GM12874 (cell line): ENCODE results near the gene PRKAG2.

Experiments used
- TF ChIP-seq, protein P1 (sequence below): IDR thresholded peaks from 2 replicates; pipeline ENCODE4 v1.5.1; 2011; ENCODE audit warnings: low read depth, mild to moderate bottlenecking, control low read depth, low read length, moderate library complexity; ENCODE audit not compliant: insufficient read depth

PRKAG2 gene

DNA sequence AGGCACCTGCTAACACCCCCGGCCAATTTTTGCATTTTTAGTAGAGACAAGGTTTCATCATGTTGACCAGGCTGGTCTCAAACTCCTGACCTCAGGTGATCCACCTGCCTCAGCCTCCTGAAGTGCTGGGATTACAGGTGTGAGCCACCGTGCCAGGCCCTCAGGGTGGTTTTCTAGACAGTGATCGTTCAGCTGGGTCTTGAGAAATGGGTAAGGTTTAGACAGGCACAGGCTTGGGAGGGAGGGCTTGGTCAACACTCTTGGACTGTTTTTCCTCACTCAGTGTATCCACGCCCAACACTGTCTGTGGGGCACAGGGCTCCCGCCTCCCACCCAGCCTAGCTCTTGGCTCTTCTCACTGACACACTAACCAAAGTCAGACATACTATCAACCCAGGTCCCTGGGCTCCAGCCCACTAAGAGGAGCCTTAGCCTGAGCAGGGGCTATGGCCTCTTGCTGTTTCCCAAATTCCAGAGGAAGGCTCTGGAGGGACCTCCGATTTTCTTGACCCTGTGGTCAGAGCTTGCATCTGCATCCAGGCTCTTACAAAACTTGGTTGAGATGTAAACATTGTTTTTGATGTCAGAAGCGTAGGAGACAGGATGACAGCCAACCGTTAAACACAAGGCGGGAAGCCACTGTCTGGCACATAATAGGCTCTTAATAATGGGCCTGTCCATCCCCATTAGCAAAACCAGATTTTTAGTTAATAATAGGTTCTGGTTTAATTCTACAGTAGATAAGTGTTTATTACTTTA, 143.9 kb downstream of the PRKAG2 start:
- TF ChIP-seq, protein P1, sequence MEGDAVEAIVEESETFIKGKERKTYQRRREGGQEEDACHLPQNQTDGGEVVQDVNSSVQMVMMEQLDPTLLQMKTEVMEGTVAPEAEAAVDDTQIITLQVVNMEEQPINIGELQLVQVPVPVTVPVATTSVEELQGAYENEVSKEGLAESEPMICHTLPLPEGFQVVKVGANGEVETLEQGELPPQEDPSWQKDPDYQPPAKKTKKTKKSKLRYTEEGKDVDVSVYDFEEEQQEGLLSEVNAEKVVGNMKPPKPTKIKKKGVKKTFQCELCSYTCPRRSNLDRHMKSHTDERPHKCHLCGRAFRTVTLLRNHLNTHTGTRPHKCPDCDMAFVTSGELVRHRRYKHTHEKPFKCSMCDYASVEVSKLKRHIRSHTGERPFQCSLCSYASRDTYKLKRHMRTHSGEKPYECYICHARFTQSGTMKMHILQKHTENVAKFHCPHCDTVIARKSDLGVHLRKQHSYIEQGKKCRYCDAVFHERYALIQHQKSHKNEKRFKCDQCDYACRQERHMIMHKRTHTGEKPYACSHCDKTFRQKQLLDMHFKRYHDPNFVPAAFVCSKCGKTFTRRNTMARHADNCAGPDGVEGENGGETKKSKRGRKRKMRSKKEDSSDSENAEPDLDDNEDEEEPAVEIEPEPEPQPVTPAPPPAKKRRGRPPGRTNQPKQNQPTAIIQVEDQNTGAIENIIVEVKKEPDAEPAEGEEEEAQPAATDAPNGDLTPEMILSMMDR = no peak

DNA sequence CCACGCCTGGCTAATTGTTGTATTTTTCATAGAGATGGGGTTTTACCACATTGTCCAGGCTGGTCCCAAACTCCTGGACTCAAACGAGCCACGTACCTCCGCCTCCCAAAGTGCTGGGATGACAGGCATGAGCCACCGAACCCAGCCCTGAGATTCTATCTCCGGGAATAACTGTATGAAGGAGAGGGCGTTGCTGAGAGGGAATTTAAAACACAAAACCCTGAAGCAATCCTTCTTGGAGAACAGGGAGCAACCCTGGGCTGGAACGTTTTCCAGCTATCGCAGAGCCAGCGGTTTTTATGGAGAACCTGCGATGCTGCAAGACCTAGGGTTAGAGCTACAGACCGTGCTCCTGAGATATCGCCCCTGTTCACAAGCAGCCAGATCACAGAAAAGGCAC, 144.6 kb downstream of the PRKAG2 start:
- TF ChIP-seq, protein P1 = no peak

DNA sequence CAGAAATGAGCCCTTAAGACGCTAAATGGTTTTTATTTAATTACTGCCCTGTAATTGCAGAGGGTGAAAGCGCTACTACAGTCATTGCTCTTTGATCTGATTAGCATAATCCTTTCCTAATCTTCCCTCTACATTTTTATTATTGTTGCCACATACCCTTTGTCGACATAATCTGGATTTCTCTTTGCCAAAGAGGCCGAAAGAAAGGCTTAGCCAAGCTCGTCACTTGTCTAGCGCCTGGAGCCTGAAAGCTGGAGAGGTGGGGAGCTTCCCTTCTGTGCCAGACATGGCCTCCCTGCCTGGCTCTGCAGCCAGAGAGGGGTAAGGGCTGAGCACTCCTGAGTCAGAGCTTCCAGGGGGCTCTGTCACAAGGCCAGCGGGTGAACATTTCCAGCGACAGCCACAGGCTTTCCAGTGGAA, 145.9 kb downstream of the PRKAG2 start:
- TF ChIP-seq, protein P1 = no peak

DNA sequence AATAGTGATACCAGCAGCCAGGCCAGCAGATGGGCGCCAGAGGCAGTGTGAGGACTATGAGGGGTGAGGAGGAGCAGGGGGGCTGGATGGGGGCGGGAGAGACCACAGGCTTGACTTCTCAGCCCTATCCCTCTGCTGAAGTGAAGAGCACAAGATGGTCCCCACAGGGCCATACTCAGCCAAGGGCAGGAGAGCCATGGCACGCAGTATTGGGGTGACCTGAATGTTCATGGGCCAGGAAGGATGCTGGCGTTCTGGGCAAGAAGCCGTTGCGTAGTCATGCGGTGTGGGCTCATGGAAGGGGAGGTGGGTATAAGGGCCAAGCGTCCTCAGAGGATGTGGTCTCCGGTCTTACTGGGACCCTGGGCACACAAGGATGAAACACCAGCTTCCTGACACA, 146.3 kb downstream of the PRKAG2 start:
- TF ChIP-seq, protein P1 = no peak

DNA sequence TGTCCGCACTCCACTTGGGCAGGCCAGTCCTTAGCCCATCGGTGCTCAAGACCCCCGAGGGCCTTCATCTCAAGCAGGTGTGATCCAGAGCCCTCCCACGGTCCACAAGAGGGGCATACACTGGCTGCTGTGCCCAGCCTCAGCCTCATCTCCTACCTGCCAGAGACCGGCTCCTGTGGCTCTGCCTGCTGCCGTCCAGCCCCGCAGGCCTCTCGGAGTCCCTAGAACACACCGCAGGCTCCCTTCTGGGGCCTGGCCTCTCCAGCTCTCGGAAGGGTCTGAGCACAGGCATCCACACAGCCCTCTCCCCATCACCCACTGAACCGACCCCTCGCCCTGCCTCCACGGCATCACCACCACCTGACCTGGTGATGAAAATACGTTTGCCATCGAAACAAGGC, 147.4 kb downstream of the PRKAG2 start:
- TF ChIP-seq, protein P1 = no peak

DNA sequence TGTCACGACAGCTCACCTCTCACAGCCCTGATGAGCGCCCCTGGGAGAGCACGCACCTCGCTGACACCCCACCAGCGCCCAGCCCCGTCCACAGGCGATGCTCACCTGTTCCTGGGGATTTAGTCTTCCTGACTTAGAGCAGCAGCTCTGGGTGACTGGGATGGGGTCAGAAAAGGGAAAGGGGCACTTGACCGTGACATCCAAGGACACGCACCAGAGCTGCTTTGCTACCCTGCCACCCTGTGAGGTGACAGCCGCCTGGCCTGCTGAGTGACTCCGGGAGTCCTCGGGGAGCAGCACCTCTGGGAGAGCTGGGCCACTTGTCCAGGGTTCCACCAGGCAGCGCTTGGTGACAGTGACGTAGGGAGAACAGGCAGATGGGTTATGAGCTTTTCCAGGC, 148.2 kb downstream of the PRKAG2 start:
- TF ChIP-seq, protein P1 = no peak

DNA sequence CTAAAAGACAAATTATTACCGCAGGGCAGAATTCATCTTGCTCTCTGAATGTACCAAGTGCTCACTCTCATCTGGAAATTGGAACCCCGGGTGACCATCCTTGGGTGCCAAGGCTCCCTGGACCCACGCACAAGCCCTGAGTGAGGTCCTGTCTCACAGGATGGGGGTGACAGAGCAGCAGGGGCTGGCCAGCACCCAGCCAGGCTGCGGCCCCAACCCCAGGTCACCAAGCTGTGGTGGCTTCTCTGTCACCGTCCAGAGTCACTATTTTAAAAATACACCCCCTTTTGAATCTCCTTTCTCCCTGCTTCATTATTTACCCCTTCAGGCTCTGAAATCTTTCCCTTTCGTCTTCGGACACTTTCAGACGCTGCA, 148.6 kb downstream of the PRKAG2 start:
- TF ChIP-seq, protein P1 = no peak
